NT2/D1 (cell line): ENCODE data around the gene SENP3.

ENCODE experiments used
- DNase-seq: peaks from one replicate; pipeline ENCODE4 v3.0.0-alpha.2; 2011; ENCODE audit warnings: low read depth, low spot score
- H3K27me3 ChIP-seq: 2 replicates; pipeline ENCODE4 v1.6.0; 2011; ENCODE audit warnings: mild to moderate bottlenecking; ENCODE audit not compliant: insufficient read length, insufficient read depth
- H3K36me3 ChIP-seq: 2 replicates; pipeline ENCODE4 v1.6.1; 2011; ENCODE audit warnings: mild to moderate bottlenecking, low read length, mixed read lengths; ENCODE audit not compliant: insufficient read depth, insufficient read length
- H3K4me1 ChIP-seq: 2 replicates; pipeline ENCODE4 v1.5.1; 2011; ENCODE audit not compliant: insufficient read depth, insufficient read length
- H3K4me3 ChIP-seq: 2 replicates; pipeline ENCODE4 v1.5.1; 2011; ENCODE audit warnings: low read depth; ENCODE audit not compliant: insufficient read length
- H3K9ac ChIP-seq: 2 replicates; pipeline ENCODE4 v1.6.0; 2011; ENCODE audit warnings: low read depth; ENCODE audit not compliant: insufficient read length
- H3K9me3 ChIP-seq: 2 replicates; pipeline ENCODE4 v1.5.1; 2011; ENCODE audit warnings: mild to moderate bottlenecking, low read length; ENCODE audit not compliant: insufficient read depth
- SUZ12 ChIP-seq: IDR thresholded peaks from 2 replicates; pipeline ENCODE4 v1.6.1; 2011; ENCODE audit not compliant: insufficient read length, insufficient read depth; ENCODE audit errors: extremely low read depth
- YY1 ChIP-seq: IDR thresholded peaks from 2 replicates; pipeline ENCODE4 v1.6.1; 2011; ENCODE audit not compliant: insufficient read length, insufficient read depth
- ZNF274 ChIP-seq: IDR thresholded peaks from 2 replicates; pipeline ENCODE4 v1.6.1; 2011; ENCODE audit warnings: mild to moderate bottlenecking, low read depth, low read length

SENP3 gene

GRCh38 chr17:7561589-7562207, at the start of gene SENP3:
Gene SENP3, plus strand, starts transcription at chr17:7561919. Its CDS starts 1,158 bp downstream, at chr17:7563077.
- H3K4me3 ChIP-seq, result peak within 1 kb of the TSS; percentile 64
- H3K36me3 ChIP-seq, result peaks cover 39% of the 10 kb centered on the region
- peak; percentile 71 for DNase-seq
- peaks cover 25% of the 10 kb centered on the region for H3K4me1 ChIP-seq
- peak within 1 kb of the TSS; percentile 85 for H3K9ac ChIP-seq
- TF ChIP-seq YY1 (no peak), SUZ12 (no peak), ZNF274 (no peak)
- no peaks in the 10 kb centered on the region for H3K9me3 ChIP-seq
- no peaks in the 10 kb centered on the region for H3K27me3 ChIP-seq

- no peaks in the 10 kb centered on the region for H3K4me1 ChIP-seq
- no peak overlapping the region for H3K4me3 ChIP-seq
- H3K27me3 ChIP-seq, result no peaks in the 10 kb centered on the region
- no peak for TF ChIP-seq SUZ12
- TF ChIP-seq ZNF274, result no peak
- TF ChIP-seq YY1, result no peak
- no peak for DNase-seq
- no peaks in the 10 kb centered on the region for H3K9me3 ChIP-seq
- no peak overlapping the region for H3K9ac ChIP-seq
- H3K36me3 ChIP-seq, result peaks cover 75% of the 10 kb centered on the region
Observed at GRCh38 chr17:7512105-7512504, 49.6 kb upstream of the SENP3 start.

GRCh38 chr17:7512824-7513540, 48.7 kb upstream of the SENP3 start:
- no peak for DNase-seq
- no peaks in the 10 kb centered on the region for H3K27me3 ChIP-seq
- H3K4me3 ChIP-seq, result no peak overlapping the region
- no peak for TF ChIP-seq ZNF274
- no peak for TF ChIP-seq SUZ12
- no peak for TF ChIP-seq YY1
- H3K4me1 ChIP-seq, result no peaks in the 10 kb centered on the region
- no peak overlapping the region for H3K9ac ChIP-seq
- peaks cover 72% of the 10 kb centered on the region for H3K36me3 ChIP-seq
- no peaks in the 10 kb centered on the region for H3K9me3 ChIP-seq

- H3K9ac ChIP-seq, result no peak overlapping the region
Observed at GRCh38 chr17:7513850-7514419, 47.8 kb upstream of the SENP3 start.

GRCh38 chr17:7515911-7516610, 45.7 kb upstream of the SENP3 start:
- Histone ChIP-seq H3K9me3 (no peaks in the 10 kb centered on the region), H3K27me3 (no peaks in the 10 kb centered on the region), H3K4me3 (no peak overlapping the region), H3K9ac (no peak overlapping the region), H3K4me1 (no peaks in the 10 kb centered on the region), H3K36me3 (peaks cover 43% of the 10 kb centered on the region)
- TF ChIP-seq SUZ12, result no peak
- TF ChIP-seq YY1, result no peak
- no peak for TF ChIP-seq ZNF274
- DNase-seq, result no peak

More at GRCh38 chr17:7513850-7514419, 47.8 kb upstream of the SENP3 start:
- H3K27me3 ChIP-seq, result no peaks in the 10 kb centered on the region
- H3K9me3 ChIP-seq, result no peaks in the 10 kb centered on the region
- no peak for DNase-seq
- H3K4me3 ChIP-seq, result no peak overlapping the region
- peaks cover 63% of the 10 kb centered on the region for H3K36me3 ChIP-seq
- TF ChIP-seq YY1, result no peak
- TF ChIP-seq SUZ12, result no peak
- TF ChIP-seq ZNF274, result no peak
- H3K4me1 ChIP-seq, result no peaks in the 10 kb centered on the region

GRCh38 chr17:7523033-7523432, 38.7 kb upstream of the SENP3 start:
- Histone ChIP-seq H3K9me3 (peaks cover 13% of the 10 kb centered on the region; the same call in 1 of the 2 replicates), H3K4me1 (no peaks in the 10 kb centered on the region), H3K9ac (no peak overlapping the region), H3K36me3 (no peaks in the 10 kb centered on the region), H3K4me3 (no peak overlapping the region), H3K27me3 (no peaks in the 10 kb centered on the region)
- TF ChIP-seq SUZ12 (no peak), ZNF274 (no peak), YY1 (no peak)
- DNase-seq, result peak; percentile 25

GRCh38 chr17:7528842-7529241, 32.9 kb upstream of the SENP3 start:
- no peak for DNase-seq
- TF ChIP-seq YY1 (no peak), SUZ12 (no peak), ZNF274 (no peak)
- H3K27me3 ChIP-seq, result no peaks in the 10 kb centered on the region

More at GRCh38 chr17:7528842-7529241, 32.9 kb upstream of the SENP3 start:
- Histone ChIP-seq H3K4me3 (no peak overlapping the region), H3K9me3 (peaks cover 26% of the 10 kb centered on the region; the same call in 1 of the 2 replicates), H3K36me3 (no peaks in the 10 kb centered on the region), H3K9ac (no peak overlapping the region), H3K4me1 (no peaks in the 10 kb centered on the region)
